HG03354 (cell line): ENCODE results near the gene MRPS10.
A peak's percentile ranks its signal among the peaks of the same experiment; 100 is the strongest.

Experiments used
- ATAC-seq: cut with Tn5 transposase; IDR thresholded peaks from one replicate; pipeline ENCODE4 v1.9.1; 2021; ENCODE audit warnings: mild to moderate bottlenecking; ENCODE audit not compliant: unreplicated experiment, poor library complexity, severe bottlenecking

MRPS10 gene

DNA sequence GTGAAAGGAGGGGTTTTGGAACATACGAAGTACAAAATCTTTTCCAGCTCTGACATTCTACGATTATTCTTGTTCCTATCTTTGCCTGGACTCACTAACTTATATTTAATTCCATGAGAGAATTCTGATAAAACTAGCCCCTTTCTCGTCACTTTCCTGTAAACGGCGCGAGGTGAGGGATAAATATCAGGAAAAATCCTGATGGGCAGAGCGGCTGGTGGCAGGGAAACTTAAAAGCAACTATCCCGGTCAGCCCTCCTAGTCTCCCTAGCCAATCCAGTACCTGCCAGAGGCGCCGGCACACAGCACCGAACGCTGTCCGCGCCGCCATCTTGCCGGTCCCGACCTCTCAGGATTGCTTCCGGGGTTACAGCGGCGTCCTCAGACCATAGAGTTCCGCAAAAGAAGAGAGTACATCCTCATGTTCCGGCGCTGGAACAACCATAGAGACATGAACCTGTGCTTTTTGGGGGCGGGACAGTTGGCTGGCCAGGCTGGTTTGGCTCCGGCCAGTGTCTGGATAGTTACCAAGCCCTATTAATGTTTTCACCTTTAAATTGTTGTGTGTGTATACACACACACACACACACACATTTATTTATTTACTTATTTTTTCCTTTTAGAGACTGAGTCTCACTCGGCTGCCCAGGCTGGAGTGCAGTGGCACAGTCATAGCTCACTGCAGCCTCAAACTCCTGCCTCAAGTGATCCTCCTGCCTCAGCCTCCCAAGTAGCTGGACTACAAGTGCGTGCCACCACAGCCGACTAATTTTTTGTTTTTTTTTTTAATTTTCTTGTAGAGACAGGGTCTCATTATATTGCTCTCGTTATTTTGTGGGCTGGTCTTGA, at the start of gene MRPS10:
MRPS10 (minus strand) TSS at position 343 of the 849 bp plus-strand sequence; CDS start at position 331, 12 bp downstream.
- ATAC-seq = peak; percentile 93

DNA sequence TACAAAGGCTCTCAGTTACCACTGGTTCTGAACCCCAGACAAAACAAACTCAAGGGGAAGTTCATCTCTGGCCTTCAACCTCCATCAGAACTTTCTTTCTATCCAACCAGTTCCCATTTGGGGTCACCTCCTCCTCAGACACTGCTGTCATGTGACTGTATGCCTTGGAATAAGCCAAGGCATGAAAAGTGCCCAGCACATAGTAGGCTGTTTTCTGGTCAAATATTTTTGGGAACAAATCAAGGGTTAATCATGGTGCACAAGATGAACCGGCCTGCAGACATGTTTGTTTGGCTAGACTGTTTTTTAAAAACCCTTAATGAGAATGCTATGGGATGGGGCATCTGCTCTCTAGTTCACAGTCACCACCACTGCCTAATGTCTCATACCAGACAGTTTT, 48.9 kb upstream of the MRPS10 start:
- no peak for ATAC-seq

DNA sequence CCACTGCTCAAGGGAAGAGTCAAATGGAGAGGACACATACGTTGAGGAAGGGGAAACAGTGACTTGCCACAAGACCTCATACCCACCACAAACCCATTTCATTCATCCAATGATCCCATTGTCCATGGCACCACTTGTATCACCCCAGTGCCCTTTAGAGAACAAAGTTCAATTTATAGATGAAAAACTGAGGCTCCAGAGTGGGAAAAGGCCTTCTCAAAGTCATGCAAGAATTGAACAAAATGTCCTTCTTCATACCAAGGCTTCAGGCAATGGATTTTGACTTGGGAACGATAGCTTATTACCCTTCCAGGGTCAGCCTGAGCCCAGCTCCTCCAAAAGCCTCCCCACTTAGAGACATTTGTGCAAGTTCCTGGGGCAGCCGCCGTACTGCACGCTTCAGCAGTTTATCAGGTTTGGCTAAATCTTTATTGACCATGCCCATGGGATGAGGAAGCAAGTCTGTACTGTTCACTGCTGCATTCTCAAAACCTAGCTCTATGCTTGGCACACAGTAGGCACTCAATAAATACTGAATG, 47.3 kb upstream of the MRPS10 start:
- no peak for ATAC-seq

DNA sequence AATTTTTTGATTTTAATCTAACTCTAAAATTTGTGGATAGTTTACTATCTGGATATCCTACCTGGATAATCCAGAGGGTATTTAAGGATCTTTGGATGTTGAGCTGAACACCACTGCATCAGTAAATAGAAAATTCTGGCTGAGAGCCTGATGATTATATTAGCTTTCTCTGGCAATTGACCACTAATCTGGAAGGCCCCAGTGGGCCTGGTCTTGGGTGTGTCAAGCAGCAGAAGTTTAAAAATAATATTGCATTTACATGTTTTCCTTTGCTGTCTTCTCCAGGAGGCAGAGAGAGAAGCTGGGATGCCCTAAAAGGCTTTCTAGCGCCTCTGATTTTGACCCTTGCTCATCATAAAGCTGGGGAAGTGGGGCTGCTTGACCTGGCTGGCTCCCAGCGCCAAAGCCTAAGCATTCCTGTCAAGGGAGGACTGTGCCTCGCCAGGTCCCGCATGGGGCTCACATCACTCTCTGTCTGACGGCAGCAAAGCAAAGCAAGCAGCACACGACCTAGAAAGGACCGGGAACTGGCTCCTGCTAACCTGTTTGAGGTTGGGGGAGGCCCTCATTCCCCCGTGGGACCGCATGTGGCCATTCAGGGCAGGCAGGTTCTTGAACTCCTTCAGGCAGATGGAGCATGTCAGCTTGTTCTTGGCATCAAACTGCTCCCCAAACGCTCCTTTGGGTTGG, 46.6 kb upstream of the MRPS10 start:
- no peak for ATAC-seq

DNA sequence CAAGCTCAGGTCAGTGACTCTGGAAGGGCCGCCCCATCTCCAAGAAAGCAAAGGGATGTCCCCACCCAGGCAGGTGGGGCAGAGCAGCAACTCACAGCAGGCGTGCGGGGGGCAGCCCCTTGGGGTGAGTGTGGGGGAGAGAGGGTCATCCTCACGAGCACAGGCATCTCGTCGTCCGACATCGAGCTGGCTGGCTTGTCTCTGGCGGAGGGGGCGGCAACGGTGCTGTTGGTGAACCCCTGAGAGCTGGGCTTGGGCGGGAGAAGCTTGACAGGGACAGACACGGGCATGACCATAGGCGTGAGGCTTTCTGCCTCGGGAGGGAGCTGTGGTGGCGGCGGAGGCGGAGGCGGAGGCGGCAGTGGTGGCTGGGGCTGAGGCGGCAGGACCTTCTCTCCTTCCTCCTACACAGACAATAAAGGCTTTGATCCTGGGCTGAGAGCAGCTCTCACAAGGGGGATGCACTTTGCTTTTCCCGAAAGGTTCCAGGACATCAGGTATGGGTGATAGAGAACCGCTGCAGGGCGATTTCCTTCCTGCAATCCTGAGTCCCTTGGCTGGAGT, 45.6 kb upstream of the MRPS10 start:
- ATAC-seq = no peak

DNA sequence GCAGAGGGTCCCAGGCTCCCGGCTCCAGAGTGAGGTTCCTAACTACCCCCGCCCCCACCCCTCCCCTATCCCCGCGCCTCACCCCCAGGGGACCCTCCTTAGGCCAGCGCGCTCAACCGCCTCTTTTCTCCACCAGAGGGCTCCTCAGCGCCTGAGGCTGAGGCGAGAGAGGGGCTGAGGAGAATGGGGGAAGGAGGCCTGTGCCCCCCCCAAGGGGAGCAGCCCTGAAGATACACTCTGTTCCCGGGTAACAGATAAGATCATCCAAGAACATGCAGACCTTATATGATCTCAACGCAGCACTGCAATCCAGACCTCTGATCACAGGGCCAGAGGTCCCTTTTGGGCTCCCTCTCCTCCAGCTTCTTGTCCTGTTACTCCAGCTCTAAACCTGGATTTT, 43.3 kb upstream of the MRPS10 start:
- no peak for ATAC-seq

DNA sequence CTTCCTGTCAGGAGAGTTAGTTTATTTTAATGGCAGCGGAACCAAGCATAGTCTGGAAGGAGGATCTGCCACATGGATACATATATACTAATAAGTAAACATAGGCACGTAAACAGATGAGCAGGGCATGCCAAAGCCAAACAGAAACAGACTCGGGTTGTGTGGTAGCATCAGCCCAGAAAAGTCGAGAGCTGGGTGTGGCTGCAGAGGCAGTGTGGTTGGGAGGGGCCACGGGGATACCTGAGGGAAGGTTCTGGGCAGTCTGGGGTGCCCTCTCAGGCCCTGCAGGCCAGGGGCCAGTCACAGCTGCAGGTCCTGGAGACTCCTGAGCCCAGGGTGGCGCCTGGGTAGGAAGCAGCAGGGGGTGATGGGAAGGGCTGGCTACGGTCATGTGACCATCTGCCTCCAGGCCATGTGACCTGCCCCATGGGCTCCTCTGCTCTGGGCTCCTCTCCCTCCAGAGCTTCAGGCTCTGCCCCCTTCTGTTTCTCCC, 42.8 kb upstream of the MRPS10 start:
- ATAC-seq = no peak

DNA sequence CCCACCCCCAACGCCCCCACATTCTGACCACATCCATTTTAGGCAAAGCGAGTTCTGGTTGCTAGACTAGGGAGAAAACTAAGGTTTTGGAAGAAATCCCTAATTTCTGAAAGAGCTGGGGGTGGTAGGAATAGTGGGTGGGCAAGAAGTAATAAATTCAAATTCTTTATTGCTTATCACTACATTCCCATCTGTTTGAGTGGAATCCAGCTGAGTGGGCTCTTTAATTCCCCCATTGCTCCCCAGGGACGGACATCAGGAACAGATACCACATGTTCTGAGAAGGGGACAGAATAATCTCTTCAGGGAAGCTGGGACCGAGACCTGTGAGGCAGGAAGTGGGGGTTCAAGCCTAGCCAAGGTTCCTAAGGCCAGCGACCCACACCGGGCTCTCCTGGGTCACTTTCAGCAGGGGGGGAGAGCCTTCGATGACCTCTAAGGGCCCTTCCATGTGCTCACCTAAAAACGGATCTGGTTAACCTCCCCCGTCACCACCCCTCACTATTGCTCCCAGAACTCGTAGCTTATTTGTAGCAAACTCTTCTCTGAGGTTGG, 42.3 kb upstream of the MRPS10 start:
- no peak for ATAC-seq

DNA sequence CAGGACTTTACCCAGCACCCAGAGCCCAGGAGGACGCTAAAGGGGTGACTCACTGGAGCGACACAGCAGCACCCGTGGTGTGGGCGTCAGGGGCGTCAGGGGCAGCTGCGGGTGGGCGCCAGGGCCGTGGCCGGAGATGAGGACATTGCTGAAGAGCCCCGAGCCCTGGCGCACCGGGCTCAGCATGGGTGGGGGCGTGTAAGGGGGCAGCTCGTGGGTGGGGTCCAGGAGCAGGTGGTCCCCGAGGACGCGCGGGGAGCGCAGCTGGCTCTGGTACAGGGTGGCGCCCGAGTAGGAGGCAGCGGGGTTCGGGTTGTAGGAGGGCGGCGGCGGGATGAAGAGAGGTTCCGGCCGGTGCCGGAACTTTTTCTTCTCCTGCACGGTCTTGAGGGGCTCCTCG, 41.6 kb upstream of the MRPS10 start:
- no peak for ATAC-seq

DNA sequence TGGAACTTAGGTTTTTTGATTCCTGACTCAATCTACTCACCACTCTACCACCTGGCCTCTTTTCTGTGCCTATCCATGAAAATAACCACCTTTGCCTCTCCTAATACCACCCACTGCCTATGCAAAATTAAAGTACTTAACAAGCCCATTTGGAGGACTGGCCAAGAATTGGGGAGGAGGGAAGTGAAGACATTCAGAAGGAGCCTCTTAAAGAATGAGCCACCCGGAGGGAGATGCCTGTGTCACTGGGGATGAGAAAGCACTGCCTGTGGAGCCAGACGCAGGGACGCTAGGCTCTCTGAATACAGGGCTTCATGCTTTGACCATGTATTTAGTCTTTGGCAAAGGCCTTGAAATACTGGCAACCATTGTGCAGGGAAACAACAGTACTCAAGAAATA, 40.0 kb upstream of the MRPS10 start:
- no peak for ATAC-seq

DNA sequence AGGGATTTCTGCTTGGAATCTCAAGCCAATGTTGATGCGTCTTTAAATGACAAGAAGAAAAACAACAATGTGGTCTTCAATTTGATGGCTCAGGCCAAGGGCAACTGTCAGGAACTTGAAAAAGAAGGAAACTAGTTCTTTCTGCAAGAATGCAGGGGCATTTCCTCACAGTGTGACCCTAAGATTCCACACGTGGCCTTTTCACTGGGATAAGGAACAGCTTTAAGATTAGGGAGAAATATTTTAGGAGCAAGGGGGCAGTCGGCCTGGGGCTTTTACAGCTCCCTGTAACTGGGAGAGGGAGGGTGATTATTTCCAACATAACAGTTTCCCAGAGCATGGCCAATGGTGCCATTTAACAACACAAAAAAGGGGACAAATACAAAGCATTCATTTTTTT, 39.4 kb upstream of the MRPS10 start:
- no peak for ATAC-seq

DNA sequence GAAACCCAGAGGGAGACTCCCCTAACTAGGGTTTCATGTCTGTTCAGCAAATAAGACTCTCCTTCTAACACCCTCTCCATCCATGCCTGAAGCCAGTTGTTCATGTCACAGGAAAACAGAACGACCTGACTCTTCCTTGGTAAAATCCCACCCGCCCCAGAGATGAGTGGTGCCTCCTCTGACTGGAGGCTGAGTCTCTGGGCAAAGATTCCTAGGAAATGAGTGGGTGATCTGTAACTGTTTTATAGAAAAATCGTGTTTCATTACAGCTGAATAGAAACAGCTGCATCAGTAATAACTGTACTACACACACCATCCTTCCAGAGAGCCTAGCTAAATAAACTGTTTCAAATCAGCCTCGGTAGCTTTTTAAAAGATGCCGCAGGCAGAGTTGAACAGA, 37.4 kb upstream of the MRPS10 start:
- ATAC-seq = no peak

DNA sequence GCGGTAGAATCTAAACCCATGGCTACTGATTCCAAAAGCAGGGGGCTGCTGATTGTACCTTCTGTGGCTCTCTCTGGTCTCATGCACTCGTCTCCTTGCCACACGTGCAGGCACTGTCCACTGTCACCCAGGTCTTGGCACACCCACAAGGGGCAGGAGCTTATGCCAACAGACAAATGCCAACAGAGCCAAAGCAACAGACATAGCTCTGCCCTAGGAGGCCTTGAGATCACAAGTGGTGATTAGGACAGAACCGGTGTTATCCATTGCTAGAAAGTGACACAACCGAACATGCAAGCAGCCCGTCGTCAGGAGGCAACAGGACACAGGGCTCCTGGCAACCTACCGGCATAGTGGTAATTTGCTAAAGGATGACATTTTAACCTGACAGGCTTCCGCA, 36.8 kb upstream of the MRPS10 start:
- ATAC-seq = no peak

DNA sequence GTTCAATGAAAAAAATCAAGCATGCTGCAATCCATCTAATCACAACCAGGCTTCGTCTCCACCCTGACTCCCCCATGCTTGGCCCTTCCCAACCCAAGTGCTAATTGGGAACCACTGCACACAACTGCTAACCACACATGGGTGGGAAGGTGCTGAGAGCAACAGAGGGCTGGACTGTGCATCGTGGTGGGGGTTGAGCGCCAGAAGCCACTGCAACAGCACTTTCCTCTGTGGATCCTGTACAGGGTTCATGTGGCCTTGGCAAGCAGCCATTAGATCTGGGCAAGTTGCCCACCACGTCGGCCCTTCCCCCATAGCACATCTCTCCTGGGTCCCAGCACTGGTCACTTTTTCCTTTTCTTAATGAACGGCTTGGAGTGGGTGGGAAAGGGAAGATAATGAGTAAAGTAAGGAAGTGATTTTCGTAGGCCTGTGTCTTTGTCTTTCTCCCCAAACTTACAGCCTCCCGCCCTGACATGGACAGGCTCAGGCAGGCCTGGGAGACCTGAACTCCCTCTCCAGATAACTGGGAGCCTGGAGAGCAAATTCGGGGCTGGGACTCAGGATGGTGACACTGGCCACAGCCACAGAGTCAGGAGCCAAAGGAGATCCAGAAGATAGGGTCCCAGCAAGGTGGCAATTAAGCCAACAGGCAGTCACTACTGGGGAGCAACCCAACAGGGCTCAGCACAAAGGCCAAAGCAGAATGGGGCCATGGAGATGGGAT, 34.4 kb upstream of the MRPS10 start:
- ATAC-seq = no peak

DNA sequence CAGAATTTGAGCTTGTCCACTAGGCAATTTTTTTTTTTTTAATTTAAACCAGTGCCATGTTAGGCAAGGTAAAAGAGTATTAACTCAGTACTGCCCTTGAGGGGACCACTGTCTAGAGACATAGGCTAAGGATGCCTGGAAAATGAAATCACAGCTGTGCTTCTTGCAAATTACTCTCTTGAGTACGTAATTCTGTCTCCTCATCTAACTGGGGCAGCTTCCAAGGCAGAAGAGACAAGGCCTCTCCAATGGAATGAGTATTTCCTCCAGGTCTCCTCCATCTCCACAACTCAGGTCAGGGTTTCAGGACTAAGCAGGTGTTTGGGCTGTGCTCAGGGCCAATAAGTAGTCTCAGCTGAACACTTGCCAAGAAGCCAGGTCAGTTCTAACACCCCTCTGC, 33.8 kb upstream of the MRPS10 start:
- no peak for ATAC-seq

DNA sequence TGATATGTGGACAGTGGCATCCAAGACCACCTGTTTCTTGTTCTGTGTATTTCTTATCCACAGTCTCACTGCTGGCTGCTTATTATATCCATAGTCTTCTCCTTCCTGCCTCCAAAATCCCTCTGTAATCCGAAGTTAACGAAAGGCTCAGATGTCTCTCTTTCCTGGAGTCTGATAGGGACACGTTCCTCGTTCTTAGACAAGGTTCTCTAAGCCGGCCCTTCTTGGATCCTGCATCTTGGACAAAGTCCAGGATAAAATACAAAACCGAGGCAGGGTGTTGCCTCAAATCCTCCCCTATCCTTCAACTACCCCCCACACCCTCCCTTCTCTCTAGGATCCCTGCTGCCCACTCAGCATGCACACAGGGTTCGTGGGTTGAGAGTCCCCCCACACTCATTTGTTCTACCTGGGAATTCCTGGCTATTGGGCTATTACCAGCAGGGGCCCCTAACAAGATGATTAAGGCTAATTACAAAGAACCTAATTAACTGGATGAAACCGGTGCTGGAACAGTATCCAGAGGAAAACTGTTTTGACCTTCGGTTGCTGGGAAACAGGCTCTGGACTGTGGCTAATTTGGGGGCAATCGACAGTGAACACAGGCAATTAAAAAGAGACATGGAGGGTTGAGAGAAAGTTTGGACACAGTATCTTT, 32.7 kb upstream of the MRPS10 start:
- no peak for ATAC-seq

DNA sequence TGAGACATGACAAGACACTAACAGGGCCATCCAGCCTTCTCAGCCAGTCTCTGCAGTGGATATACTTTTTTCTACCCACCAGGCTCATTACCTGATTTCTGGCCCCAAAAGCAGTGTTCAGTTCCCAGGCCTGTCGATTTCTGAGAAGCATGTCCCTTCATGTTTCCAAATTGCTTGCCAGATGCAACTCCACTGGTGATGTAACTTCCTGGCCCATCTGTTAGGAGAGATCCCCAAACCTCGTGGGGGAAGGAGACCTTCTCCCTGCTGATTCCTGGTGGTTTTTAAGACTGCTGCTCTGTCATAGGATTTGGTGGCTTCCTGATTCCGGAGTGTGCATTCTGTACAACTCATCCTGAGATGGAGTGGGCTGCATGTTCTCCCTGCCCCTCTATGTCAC, 31.6 kb upstream of the MRPS10 start:
- no peak for ATAC-seq

DNA sequence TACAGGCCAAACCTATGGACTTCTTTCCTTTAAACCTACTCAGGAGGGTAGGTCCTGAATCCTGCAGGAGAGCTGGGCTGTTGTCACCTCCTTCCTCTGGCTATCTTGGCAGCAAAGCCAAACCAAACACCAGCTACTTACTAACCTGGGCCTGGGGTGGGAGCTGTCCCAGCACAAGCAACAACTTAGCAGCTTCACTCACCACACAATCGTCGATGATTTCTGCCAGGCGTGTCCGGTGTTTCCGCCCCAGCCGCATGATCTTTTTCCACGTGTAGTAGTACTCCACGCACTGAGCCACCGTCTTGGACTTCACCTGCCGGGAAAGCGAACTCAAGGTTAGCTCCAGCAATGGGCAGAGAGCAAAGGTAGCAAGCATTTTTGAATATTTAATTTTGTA, 25.4 kb upstream of the MRPS10 start:
- no peak for ATAC-seq

DNA sequence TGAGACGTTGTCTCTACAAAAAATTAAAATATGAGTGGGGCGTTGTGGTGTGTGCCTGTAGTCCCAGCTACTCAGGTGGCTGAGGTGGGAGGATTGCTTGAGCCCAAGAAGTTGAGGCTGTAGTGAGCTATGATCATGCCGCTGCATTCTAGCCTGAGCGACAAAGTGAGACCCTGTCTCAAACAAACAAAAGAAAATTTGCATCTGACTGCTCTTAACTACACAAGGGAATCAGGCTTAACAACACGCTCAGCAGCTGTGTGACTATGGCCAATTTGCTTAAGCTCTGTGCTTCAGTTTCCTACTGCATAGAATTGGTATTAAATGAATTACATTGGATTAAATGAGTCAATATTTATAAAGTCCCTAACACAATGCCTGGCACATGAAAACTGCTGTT, 24.3 kb upstream of the MRPS10 start:
- ATAC-seq = no peak
